ENCODE results near the gene LIPM. TPM values are rescaled to one million over a fixed set of nuclear protein-coding genes. Genes with fewer than 3 reads are reported as not detected.

The LIPM gene
- total RNA-seq, 4 donors from 2014 or later = 16.7 to 34.9 (median 29.4) TPM

DNA sequence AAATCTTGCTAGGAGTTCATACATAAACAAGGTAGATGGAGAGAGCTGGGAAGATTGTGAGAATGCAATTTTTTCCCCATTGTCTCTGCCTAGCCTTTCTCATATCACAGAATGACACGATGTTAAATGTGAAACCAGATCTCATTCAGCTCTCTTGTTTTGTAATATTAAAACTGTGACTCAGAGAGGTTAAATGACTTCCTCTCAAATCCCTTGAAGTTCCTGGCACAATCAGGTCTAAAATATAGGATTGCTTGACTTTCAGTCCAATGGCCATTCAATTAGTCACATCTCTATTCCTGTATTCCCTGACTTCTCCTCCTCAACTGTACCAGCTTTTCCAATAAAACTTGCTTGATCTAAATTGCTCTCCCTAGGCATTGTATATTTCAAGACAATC lies 46.0 kb downstream of the LIPM start:
- Histone ChIP-seq H3K9me3 (no peaks in the 10 kb centered on the region), H3K4me1 (peaks cover 39% of the 10 kb centered on the region), H3K4me3 (no peak overlapping the region), H3K36me3 (no peaks in the 10 kb centered on the region), H3K27me3 (no peaks in the 10 kb centered on the region), H3K27ac (no peak overlapping the region)
- TF ChIP-seq POLR2A (IDR thresholded peaks at IDR 0.05) (no peak), EP300 (IDR thresholded peaks at IDR 0.05) (no peak)
- WGBS = 7% methylated on average over 1 of the region's 1 CpG
- DNase-seq (ENCODE audit: low spot score in 2 of 2) = no peak

- no peak overlapping the region for H3K4me3 ChIP-seq
- H3K9me3 ChIP-seq = no peaks in the 10 kb centered on the region
- no peak for TF ChIP-seq POLR2A (IDR thresholded peaks at IDR 0.05)
- TF ChIP-seq POLR2AphosphoS5 (IDR thresholded peaks at IDR 0.05) = no peak
- no peak for TF ChIP-seq CTCF (IDR thresholded peaks at IDR 0.05)
- no peak for TF ChIP-seq EP300 (IDR thresholded peaks at IDR 0.05)
- peak overlapping the region; percentile 71 for H3K27ac ChIP-seq
- H3K36me3 ChIP-seq = no peaks in the 10 kb centered on the region
- H3K4me1 ChIP-seq = peaks cover 44% of the 10 kb centered on the region
- no peaks in the 10 kb centered on the region for H3K27me3 ChIP-seq
- DNase-seq (ENCODE audit: low spot score in 2 of 2) = no peak
- WGBS = 90% methylated on average over 1 of the region's 1 CpG
Observed at GRCh38 chr10:88849234-88849633, 46.7 kb downstream of the LIPM start.

DNA sequence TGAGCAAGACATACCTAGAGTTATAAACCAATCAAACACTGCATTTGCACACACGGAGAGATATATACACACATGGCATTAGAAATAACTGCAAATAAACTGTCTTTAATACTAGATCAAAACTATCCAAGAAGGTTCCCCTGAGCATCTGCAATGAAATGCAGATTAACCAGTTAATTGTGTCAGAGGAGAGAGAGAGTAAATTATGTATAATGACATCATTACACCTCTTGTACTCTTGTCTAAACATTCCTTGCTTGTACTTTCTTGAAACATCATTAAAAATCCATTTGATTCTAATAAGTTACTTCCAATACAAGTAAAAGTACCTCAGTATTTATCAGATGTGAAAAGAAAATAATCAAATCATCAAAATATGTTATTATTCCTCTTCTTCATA lies 48.2 kb downstream of the LIPM start:
- H3K4me3 ChIP-seq = peak overlapping the region; percentile 29
- H3K27ac ChIP-seq = peak overlapping the region; percentile 71
- WGBS = 63% methylated on average over 1 of the region's 1 CpG

DNA sequence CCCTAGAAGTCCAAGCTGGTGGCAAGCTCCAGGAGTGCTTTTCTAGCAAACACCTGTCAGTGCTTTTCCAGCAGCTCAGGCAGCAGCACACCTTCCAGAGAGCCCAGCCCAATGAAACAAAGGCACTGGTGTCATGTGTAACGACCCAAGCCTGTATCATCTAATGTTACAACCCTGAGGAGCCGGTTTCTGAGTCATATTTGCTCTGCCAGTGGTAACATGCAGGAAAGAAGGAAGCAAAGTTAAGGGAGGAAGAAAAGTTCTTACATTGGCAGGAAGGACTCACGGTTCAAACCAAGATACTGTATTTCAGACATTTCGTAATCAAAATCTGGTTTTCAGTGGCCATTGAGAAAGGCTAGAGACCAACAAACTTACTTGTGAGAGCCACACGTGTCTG lies 49.2 kb downstream of the LIPM start, which contains the start of gene ANKRD22:
TSS of gene ANKRD22 (minus strand) at position 139 of the 400 bp plus-strand sequence. CDS start 237 bp downstream, outside the sequence.
- DNase-seq (ENCODE audit: low spot score in 2 of 2) = peak in 1 of 2 donors; percentile 64

More for the DNA sequence above, 48.2 kb downstream of the LIPM start:
- no peaks in the 10 kb centered on the region for H3K9me3 ChIP-seq
- H3K36me3 ChIP-seq = no peaks in the 10 kb centered on the region
- no peak for DNase-seq (ENCODE audit: low spot score in 2 of 2)
- H3K4me1 ChIP-seq = peaks cover 49% of the 10 kb centered on the region
- no peak for TF ChIP-seq EP300 (IDR thresholded peaks at IDR 0.05)
- TF ChIP-seq CTCF (IDR thresholded peaks at IDR 0.05) = no peak
- no peak for TF ChIP-seq POLR2A (IDR thresholded peaks at IDR 0.05)
- TF ChIP-seq POLR2AphosphoS5 (IDR thresholded peaks at IDR 0.05) = no peak
- H3K27me3 ChIP-seq = no peaks in the 10 kb centered on the region

DNA sequence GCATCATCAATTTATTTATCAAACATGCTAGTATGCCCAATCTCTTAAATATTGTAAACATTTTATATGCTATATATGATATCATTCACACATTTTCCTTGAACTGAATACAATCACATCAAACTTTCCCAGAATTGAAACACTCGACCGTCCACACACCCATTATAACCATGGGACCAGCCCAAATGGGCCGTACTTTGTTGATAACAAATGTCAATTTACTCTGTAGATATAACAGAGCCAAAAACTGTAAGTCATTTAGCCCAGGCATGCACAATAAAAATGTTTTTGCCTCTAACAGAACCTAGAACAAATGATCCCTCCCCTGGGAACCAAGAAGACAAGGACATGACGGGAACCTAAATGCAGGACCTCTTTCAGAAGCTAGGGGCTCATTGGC lies 49.8 kb downstream of the LIPM start:
- no peak overlapping the region for H3K4me3 ChIP-seq
- 66% methylated on average over 4 of the region's 4 CpGs for WGBS
- TF ChIP-seq CTCF (IDR thresholded peaks at IDR 0.05) (no peak), POLR2A (IDR thresholded peaks at IDR 0.05) (no peak), EP300 (IDR thresholded peaks at IDR 0.05) (no peak), POLR2AphosphoS5 (IDR thresholded peaks at IDR 0.05) (no peak)
- H3K9me3 ChIP-seq = no peaks in the 10 kb centered on the region
- H3K27ac ChIP-seq = peak overlapping the region; percentile 42
- DNase-seq (ENCODE audit: low spot score in 2 of 2) = no peak
- H3K36me3 ChIP-seq = no peaks in the 10 kb centered on the region
- peaks cover 49% of the 10 kb centered on the region for H3K4me1 ChIP-seq
- no peaks in the 10 kb centered on the region for H3K27me3 ChIP-seq

More for the DNA sequence above, 49.2 kb downstream of the LIPM start, which contains the start of gene ANKRD22:
- H3K36me3 ChIP-seq = no peaks in the 10 kb centered on the region
- TF ChIP-seq POLR2AphosphoS5 (IDR thresholded peaks at IDR 0.05) (peak in 1 of 3 donors; percentile 69), CTCF (IDR thresholded peaks at IDR 0.05) (no peak), EP300 (IDR thresholded peaks at IDR 0.05) (no peak), POLR2A (IDR thresholded peaks at IDR 0.05) (no peak)
- peak within 1 kb of the TSS; percentile 29 for H3K4me3 ChIP-seq
- H3K27me3 ChIP-seq = no peaks in the 10 kb centered on the region
- H3K9me3 ChIP-seq = no peaks in the 10 kb centered on the region
- 37% methylated on average over 5 of the region's 5 CpGs for WGBS
- peaks cover 49% of the 10 kb centered on the region for H3K4me1 ChIP-seq
- H3K27ac ChIP-seq = peak within 1 kb of the TSS; percentile 71

All from suprapubic skin (tissue), 4 donors.